GM13977 (cell line): ENCODE data around the gene OTOGL.

Experiments used
- DNase-seq: peaks from one replicate; pipeline ENCODE4 v3.0.0; 2012; ENCODE audit warnings: low spot score
- in situ Hi-C: fragments of 300-500 bp; cut with MboI; formaldehyde crosslinking; loops from one replicate; pipeline ENCODE4 v1.12.0; 2022; ENCODE audit warnings: low sequenced_read_pairs, low pct_unique_long_range_greater_than_20kb, mixed read lengths, inconsistent platforms; ENCODE audit not compliant: unreplicated experiment
- TF ChIP-seq, protein P1 (sequence below): IDR thresholded peaks from 2 replicates; pipeline ENCODE4 v1.5.1; 2012; ENCODE audit warnings: mild to moderate bottlenecking, control low read depth; ENCODE audit not compliant: insufficient read depth; ENCODE audit errors: extremely low read depth, missing control alignments

The OTOGL gene

DNA sequence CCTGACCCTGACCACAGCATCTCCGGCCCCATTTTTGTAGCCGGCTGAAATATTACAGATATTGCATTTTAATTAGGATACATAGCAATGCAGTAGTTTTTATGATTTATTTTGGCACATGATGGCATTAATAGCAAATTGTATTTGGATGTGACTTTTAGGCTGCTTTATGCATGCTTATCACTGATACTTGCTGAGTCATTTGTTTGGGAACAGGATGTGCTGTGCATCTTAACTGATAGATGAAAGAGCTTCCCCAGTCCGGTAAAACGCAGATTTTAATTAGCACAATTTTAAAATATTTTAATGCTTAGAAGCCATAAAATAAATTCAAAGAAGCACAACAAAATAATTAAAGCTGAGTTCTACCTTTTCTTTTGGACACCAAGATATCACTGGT, 90.7 kb downstream of the OTOGL start:
- in situ Hi-C loops = no loop called here
- TF ChIP-seq, protein P1, sequence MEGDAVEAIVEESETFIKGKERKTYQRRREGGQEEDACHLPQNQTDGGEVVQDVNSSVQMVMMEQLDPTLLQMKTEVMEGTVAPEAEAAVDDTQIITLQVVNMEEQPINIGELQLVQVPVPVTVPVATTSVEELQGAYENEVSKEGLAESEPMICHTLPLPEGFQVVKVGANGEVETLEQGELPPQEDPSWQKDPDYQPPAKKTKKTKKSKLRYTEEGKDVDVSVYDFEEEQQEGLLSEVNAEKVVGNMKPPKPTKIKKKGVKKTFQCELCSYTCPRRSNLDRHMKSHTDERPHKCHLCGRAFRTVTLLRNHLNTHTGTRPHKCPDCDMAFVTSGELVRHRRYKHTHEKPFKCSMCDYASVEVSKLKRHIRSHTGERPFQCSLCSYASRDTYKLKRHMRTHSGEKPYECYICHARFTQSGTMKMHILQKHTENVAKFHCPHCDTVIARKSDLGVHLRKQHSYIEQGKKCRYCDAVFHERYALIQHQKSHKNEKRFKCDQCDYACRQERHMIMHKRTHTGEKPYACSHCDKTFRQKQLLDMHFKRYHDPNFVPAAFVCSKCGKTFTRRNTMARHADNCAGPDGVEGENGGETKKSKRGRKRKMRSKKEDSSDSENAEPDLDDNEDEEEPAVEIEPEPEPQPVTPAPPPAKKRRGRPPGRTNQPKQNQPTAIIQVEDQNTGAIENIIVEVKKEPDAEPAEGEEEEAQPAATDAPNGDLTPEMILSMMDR = no peak
- DNase-seq = no peak

DNA sequence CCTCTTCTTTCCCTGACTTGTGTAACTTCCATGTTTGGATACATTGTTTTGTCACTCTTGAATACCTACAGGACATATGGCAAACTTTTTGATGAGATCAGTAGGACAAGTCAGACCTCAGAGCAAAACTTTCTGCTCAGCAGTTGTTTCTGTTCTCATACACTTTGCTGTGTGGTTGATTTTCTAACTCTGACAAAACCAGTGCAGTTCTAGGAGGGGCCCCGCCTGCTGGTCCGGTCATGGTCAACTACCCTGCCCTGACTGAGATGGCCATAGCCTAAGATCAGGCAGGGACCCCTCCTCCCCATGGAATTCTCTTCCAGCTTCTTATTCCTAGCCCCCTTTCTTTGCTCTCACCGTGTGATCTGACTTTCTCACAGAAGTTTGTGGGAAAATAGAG, 92.8 kb downstream of the OTOGL start:
- TF ChIP-seq, protein P1 = no peak
- no peak for DNase-seq
- in situ Hi-C loops = no loop called here

DNA sequence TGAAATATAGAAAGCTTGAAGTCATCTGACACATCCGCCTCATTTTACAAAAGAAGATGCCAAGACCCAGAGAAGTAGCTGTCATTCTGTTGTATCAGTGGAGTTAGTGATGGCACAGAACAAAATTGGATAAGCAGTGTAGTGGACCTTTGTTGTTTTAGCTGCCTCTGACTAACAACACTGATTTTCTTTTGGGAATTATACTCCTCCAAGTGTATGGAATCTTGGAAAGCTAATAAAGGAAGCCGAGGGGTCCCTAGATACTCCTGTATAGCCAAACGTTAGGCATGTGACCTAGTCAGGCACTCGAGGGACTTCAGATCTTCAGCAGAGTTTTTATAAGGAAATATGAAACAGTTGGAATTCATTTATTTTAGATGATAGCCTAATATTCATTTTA, 94.5 kb downstream of the OTOGL start:
- no peak for DNase-seq
- TF ChIP-seq, protein P1 = no peak
- in situ Hi-C loops = no loop called here

DNA sequence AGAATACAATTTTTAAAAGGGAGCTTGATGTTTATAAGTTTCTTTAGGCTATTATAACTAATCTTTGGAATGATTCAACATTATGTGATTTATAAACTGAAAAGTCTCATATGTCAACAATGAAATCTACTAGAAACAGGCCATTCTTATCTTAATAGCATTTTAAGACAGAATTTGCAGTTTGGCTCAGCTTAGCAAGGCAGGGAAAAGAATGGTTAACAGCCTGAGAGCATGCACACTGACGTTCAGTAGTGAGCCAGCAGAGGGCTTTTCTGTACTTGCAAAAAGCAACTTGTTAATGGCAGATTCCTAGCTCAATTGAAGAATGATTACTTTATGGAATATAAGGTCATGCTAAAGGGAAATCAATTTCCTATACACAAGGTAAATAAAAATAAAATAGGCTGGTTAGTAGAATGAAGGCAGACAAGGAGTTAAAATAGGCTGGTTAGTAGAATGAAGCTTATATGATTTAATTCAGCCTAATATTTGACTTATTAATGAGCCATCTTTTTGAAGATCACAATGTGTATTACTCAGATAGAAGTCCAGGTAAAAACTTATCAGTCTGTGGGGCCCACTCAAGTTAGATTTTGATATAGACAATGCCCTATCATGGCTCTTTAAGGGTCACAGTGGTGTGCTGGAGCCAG, 95.9 kb downstream of the OTOGL start:
- peak; percentile 21 for DNase-seq
- in situ Hi-C loops = no loop called here
- TF ChIP-seq, protein P1 = peak; percentile 58

DNA sequence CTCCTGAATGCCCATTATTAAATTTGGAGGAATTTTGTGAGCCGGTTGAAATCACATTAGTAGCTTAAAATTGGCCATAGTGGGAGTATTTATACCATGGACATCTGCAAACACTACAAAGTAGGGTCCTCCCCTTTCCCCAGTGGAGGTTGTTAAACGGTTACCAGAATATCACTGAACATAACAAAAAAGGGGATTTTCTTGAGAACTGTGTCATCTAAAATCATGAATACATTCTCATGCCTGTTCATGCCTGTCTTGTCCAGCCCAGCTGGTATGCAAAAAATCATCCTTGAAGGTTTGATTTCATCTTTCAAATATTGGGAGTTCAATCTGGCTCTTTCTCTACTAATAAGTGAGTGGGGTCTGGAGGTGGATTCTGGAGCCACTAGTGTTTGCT, 96.4 kb downstream of the OTOGL start:
- TF ChIP-seq, protein P1 = no peak
- in situ Hi-C loops = no loop called here
- no peak for DNase-seq

DNA sequence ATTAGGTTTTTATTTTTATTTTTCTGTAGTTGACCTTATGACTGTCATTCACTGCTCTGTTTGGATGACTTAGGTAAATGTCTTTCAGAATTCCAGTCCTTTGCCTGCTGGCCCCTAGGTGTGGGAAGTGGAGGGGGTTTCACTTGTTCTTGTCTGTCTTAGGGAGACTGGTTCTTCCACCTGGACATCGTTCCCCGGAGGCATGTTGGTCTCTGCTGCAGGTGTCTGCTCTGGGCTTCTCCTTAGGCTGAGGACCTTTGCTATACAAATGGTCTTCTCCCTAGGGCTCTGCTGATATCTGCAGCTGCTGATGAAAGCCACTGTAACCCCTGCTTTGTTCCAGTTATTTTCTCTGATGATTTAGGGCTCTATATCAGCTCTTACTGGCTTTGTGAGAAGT, 97.1 kb downstream of the OTOGL start:
- no peak for DNase-seq
- in situ Hi-C loops = no loop called here
- TF ChIP-seq, protein P1 = no peak

DNA sequence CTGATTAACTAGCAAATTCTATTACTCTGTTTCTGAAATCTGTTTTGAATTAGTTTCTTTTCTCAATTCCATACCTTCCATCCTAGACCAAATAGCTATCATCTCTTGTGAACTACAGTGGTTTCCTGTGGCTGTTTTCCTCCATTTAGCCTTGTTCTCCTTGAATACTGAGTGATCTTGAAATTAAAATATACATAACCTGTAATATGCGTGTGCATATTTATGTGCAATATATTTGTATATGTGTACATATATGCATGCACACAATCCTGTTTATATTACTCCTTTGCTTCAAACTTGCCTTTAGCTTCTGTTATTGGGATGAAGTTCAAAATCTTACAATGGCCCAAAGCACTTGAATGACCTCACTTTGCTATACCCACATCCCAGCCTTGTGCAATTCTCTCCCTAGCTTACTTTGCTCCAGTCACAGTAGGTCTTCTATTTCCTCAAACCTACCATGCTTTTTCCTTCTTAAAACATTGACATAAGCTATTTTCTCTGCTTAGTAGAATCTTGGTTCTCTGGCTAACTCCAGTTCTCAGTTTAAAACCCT, 99.5 kb downstream of the OTOGL start:
- no peak for DNase-seq
- in situ Hi-C loops = no loop called here
- TF ChIP-seq, protein P1 = no peak
